NT2/D1 (cell line): ENCODE results near the gene RTP2.

ENCODE experiments used
- DNase-seq: peaks from one replicate; pipeline ENCODE4 v3.0.0-alpha.2; 2011; ENCODE audit warnings: low read depth, low spot score
- H3K27me3 ChIP-seq: 2 replicates; pipeline ENCODE4 v1.6.0; 2011; ENCODE audit warnings: mild to moderate bottlenecking; ENCODE audit not compliant: insufficient read length, insufficient read depth
- H3K36me3 ChIP-seq: 2 replicates; pipeline ENCODE4 v1.6.1; 2011; ENCODE audit warnings: mild to moderate bottlenecking, low read length, mixed read lengths; ENCODE audit not compliant: insufficient read depth, insufficient read length
- H3K4me1 ChIP-seq: 2 replicates; pipeline ENCODE4 v1.5.1; 2011; ENCODE audit not compliant: insufficient read depth, insufficient read length
- H3K4me3 ChIP-seq: 2 replicates; pipeline ENCODE4 v1.5.1; 2011; ENCODE audit warnings: low read depth; ENCODE audit not compliant: insufficient read length
- H3K9ac ChIP-seq: 2 replicates; pipeline ENCODE4 v1.6.0; 2011; ENCODE audit warnings: low read depth; ENCODE audit not compliant: insufficient read length
- H3K9me3 ChIP-seq: 2 replicates; pipeline ENCODE4 v1.5.1; 2011; ENCODE audit warnings: mild to moderate bottlenecking, low read length; ENCODE audit not compliant: insufficient read depth
- SUZ12 ChIP-seq: IDR thresholded peaks from 2 replicates; pipeline ENCODE4 v1.6.1; 2011; ENCODE audit not compliant: insufficient read length, insufficient read depth; ENCODE audit errors: extremely low read depth
- YY1 ChIP-seq: IDR thresholded peaks from 2 replicates; pipeline ENCODE4 v1.6.1; 2011; ENCODE audit not compliant: insufficient read length, insufficient read depth
- ZNF274 ChIP-seq: IDR thresholded peaks from 2 replicates; pipeline ENCODE4 v1.6.1; 2011; ENCODE audit warnings: mild to moderate bottlenecking, low read depth, low read length

The RTP2 gene

DNA sequence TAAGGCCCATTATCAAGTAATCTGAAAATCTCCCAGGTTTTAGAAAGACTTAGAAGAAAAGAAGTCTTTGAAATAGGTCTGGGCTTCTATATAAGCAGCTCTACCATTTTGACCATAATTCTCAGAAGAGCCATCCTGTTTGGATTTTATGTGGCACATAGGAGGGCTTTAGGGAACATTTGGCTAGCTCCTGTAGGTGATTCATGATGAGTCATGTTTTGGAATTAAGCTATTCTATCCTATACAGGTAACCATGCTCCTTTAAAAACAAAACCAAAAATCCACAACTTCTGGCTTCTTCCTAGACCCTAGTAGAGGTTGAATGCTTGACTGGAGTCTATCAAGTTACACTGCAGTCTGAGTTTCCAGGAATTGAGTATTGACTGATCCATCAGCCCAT, 41.1 kb downstream of the RTP2 start:
- Histone ChIP-seq H3K4me1 (no peaks in the 10 kb centered on the region), H3K27me3 (no peaks in the 10 kb centered on the region), H3K4me3 (no peak overlapping the region), H3K36me3 (no peaks in the 10 kb centered on the region), H3K9me3 (no peaks in the 10 kb centered on the region), H3K9ac (no peak overlapping the region)
- TF ChIP-seq SUZ12 (no peak), ZNF274 (no peak), YY1 (no peak)
- no peak for DNase-seq

GRCh38 chr3:187651282-187651681, 51.1 kb downstream of the RTP2 start:
- DNase-seq = no peak
- no peaks in the 10 kb centered on the region for H3K4me1 ChIP-seq
- TF ChIP-seq ZNF274 = no peak
- TF ChIP-seq YY1 = no peak
- TF ChIP-seq SUZ12 = no peak
- H3K9ac ChIP-seq = no peak overlapping the region
- H3K4me3 ChIP-seq = no peak overlapping the region
- no peaks in the 10 kb centered on the region for H3K27me3 ChIP-seq
- H3K36me3 ChIP-seq = no peaks in the 10 kb centered on the region
- H3K9me3 ChIP-seq = peaks cover 20% of the 10 kb centered on the region; the same call in 1 of the 2 replicates
